ENCODE results near the gene RAD50. TPM values are rescaled to one million over a fixed set of nuclear protein-coding genes. Genes with fewer than 3 reads are reported as not detected.

Gene RAD50
- total and polyA plus RNA-seq, 10 of the 15 experiments (the other 5 are each of a cell fraction or from before 2014, with no cell fraction given), result 12.8 to 68.6 (median 47.0) TPM

DNA sequence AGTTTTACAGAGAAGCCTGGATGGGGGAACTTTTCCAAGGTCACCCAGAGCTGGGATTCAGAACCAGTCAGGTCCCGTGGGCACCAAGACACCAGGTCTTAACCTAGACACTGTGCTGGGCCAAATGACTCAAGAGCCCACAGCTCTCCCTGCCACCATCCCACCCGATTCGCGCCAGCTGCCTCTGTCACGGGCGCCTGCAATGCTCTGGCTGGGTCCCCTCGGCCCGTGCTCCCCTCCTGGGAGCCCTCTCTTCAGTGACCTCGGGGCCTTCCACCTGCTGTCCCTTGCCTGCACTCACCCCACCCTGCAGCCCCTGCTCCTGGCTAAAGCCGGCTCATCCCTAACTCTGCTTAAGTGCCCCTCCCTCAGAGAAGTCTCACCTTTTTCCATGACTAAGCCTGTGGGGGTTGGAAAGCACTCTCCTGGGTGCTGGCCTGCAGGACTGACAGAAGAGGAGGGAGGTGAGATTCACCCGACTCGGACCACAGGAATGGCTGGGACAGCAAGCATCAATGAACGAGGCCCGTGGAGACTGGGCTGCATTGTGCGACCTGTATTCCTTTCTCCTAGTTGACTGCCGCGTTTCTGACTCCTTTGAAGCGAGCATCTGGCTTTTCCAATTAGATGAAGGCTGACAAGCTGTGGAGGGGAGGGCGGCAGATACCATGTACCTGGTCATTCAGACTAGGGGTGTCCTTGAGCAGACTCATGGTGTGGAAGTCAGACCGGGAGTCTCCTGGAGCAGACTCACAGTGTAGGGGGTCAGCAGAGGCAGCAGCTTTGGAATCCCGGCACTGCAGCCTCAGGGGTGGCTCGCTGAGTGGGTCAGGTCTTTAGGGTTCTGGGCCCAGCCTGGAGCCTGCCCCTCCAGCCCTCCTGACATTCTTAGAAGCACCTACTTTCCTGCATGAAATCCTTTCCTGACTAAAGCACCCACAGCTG is 111.3 kb downstream of the RAD50 start:
- H3K36me3 ChIP-seq (ENCODE audit: control insufficient read depth in 2 of 2, insufficient read depth in 2 of 2, low read length in 1 of 2), result no peaks in the 10 kb centered on the region
- no peaks in the 10 kb centered on the region for H3K79me2 ChIP-seq (ENCODE audit: control insufficient read depth, insufficient read depth, low read length)
- ChIA-PET POLR2A (interaction anchor here (10.8 kb wide), 1 partner anchor 7 kb away, joined by 118 read pairs; the partner anchor contains the start of gene IL4), RAD21 (ENCODE audit: unreplicated experiment) (interaction anchor here (1.4 kb wide), 1 partner anchor 27 kb away, joined by 5 read pairs; no protein-coding TSS in a partner anchor), CTCF (no interaction called here), SMC1A (ENCODE audit: uncharacterized antibody, unreplicated experiment) (interaction anchor here (1.3 to 12.1 kb wide), 3 partner anchors 7 to 22 kb away, joined by 3 to 156 read pairs (median 4); partner anchors contain the start of gene IL4)
- H3K27ac ChIP-seq (ENCODE audit: control insufficient read depth, insufficient read depth), result no peak overlapping the region
- no TSS peak for BruUV-seq (replicated peaks)
- WGBS (ENCODE audit: insufficient coverage, insufficient replicate concordance, low lambda C conversion rate, missing lambda C conversion rate), result 86% methylated on average over 17 of the region's 22 CpGs
- intact Hi-C loops (cut with micrococcal nuclease; ENCODE audit: unreplicated experiment) (no loop called here), in situ Hi-C loops (cut with MboI) (no loop called here)
- no peaks in the 10 kb centered on the region for H3K27me3 ChIP-seq (replicated peaks in 1 of 2; ENCODE audit: control insufficient read depth in 2 of 2, insufficient read depth in 2 of 2, low read length in 1 of 2)
- ATAC-seq (no peak), FAIRE-seq (no peak), DNase-seq (ENCODE audit: low read depth, low spot score) (no peak)
- peaks cover 24% of the 10 kb centered on the region for H3K4me1 ChIP-seq (ENCODE audit: control insufficient read depth, insufficient read depth, low read length)
- no peak overlapping the region for H3K4me3 ChIP-seq
- no peak overlapping the region for H3K4me2 ChIP-seq (ENCODE audit: control insufficient read depth, insufficient read depth)
- no peaks in the 10 kb centered on the region for H4K20me1 ChIP-seq (ENCODE audit: control insufficient read depth, insufficient read depth)
- no peaks in the 10 kb centered on the region for H3K9me3 ChIP-seq (replicated peaks; ENCODE audit: control insufficient read depth, insufficient read depth, low read length)
- H3K9ac ChIP-seq (ENCODE audit: control insufficient read depth, insufficient read depth, low read length), result no peak overlapping the region
- no peak overlapping the region for H2AFZ ChIP-seq (ENCODE audit: control insufficient read depth, low read depth, low read length)
- TF ChIP-seq RUNX3 (IDR thresholded peaks at IDR 0.05; ENCODE audit: low read length) (no peak), RCOR1 (conservative IDR thresholded peaks at IDR 0.05; ENCODE audit: low read depth, low read length) (no peak), SP1 (IDR thresholded peaks at IDR 0.05; ENCODE audit: low read depth, low read length) (no peak), MYB (IDR thresholded peaks at IDR 0.05; ENCODE audit: borderline replicate concordance, low read depth, low read length) (no peak), NRF1 (conservative IDR thresholded peaks at IDR 0.05; ENCODE audit: low read depth, low read length) (no peak), MTA2 (IDR thresholded peaks at IDR 0.05; ENCODE audit: low read depth) (no peak), POLR2A (IDR thresholded peaks at IDR 0.05; ENCODE audit: low read depth, low read length) (no peak), RB1 (IDR thresholded peaks at IDR 0.05; ENCODE audit: borderline replicate concordance) (no peak), ZSCAN29 (IDR thresholded peaks at IDR 0.05) (no peak), TBL1XR1 (IDR thresholded peaks at IDR 0.05; ENCODE audit: low read depth, low read length) (no peak), MYC (IDR thresholded peaks at IDR 0.05; ENCODE audit: insufficient read depth, insufficient read length, insufficient replicate concordance, low read length, severe bottlenecking) (no peak), KAT2A (conservative IDR thresholded peaks at IDR 0.05; ENCODE audit: control insufficient read depth, low read depth, low read length) (no peak)
- TF ChIP-seq, protein P1, sequence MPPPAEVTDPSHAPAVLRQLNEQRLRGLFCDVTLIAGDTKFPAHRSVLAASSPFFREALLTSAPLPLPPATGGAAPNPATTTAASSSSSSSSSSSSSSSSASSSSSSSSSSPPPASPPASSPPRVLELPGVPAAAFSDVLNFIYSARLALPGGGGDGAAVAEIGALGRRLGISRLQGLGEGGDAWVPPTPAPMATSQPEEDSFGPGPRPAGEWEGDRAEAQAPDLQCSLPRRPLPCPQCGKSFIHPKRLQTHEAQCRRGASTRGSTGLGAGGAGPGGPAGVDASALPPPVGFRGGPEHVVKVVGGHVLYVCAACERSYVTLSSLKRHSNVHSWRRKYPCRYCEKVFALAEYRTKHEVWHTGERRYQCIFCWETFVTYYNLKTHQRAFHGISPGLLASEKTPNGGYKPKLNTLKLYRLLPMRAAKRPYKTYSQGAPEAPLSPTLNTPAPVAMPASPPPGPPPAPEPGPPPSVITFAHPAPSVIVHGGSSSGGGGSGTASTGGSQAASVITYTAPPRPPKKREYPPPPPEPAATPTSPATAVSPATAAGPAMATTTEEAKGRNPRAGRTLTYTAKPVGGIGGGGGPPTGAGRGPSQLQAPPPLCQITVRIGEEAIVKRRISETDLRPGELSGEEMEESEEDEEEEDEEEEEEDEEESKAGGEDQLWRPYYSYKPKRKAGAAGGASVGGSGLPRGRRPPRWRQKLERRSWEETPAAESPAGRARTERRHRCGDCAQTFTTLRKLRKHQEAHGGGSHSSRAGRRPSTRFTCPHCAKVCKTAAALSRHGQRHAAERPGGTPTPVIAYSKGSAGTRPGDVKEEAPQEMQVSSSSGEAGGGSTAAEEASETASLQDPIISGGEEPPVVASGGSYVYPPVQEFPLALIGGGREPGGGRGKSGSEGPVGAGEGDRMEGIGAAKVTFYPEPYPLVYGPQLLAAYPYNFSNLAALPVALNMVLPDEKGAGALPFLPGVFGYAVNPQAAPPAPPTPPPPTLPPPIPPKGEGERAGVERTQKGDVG (CRISPR knock-in tag; IDR thresholded peaks at IDR 0.05), result no peak

All from GM12878 (cell line).